ENCODE results near the gene SPAG16.

DNA sequence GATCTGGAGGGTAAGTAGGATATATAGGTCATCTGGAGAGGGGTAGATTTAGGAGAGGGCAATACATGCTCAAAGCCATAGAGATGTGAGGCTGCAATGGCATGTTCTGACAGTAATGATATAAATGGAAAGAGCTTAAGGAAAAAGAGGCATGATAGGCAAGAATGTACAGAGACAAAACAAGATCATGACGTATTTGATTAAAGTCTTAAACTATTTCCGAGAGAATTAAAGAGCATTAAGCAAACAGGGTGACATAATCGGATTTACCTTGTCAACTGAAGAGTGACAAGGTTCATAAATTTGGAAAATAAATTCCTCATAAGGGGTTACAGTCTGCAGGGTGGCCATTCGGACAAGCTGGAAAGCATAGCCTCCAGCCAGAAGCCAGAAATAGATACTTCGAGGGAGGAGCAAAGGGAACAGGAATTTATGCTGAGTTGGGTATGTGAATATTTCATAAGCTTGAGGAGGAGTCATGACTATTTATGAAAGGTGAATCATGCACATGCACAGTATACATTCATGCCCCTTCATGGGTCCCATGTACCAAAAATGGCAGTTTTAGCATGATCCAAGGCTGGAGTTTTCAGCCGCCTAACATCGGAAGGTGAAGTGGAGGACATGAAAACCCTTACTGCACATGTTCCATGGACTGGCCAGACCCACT, 730.4 kb downstream of the SPAG16 start:
- TF ChIP-seq, protein P1, sequence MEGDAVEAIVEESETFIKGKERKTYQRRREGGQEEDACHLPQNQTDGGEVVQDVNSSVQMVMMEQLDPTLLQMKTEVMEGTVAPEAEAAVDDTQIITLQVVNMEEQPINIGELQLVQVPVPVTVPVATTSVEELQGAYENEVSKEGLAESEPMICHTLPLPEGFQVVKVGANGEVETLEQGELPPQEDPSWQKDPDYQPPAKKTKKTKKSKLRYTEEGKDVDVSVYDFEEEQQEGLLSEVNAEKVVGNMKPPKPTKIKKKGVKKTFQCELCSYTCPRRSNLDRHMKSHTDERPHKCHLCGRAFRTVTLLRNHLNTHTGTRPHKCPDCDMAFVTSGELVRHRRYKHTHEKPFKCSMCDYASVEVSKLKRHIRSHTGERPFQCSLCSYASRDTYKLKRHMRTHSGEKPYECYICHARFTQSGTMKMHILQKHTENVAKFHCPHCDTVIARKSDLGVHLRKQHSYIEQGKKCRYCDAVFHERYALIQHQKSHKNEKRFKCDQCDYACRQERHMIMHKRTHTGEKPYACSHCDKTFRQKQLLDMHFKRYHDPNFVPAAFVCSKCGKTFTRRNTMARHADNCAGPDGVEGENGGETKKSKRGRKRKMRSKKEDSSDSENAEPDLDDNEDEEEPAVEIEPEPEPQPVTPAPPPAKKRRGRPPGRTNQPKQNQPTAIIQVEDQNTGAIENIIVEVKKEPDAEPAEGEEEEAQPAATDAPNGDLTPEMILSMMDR (IDR thresholded peaks at IDR 0.05 in 8 of 11, conservative IDR thresholded peaks at IDR 0.05 in 3 of 11), result no peak
- TF ChIP-seq POLR2A (IDR thresholded peaks at IDR 0.05), result no peak
- TF ChIP-seq POLR2AphosphoS5 (IDR thresholded peaks at IDR 0.05), result no peak

Data from spleen (tissue), 7 donors.